ENCODE measurements around the gene CRYBG1. TPM values are rescaled to one million over a fixed set of nuclear protein-coding genes. Genes with fewer than 3 reads are reported as not detected.

The CRYBG1 gene
- total and polyA plus RNA-seq, 2 experiments from 2014 or later, result 3.2 to 10.0 TPM

DNA sequence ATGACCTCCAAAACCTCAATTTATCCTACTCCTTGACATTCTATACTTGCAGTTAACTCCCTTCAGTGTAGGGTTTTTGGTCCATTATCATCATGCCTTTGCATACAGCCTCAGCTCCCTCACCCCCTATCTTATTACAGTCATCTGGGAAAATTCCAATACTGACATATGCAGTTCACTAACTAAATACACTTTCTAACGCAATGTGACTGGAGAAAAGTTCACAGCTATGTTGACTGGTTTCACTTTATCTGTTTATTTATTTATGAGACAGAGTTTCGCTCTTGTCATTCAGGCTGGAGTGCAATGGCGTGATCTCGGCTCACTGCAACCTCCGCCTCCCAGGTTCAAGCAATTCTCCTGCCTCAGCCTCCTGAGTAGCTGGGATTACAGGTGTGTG lies 64.9 kb downstream of the CRYBG1 start:
- no peaks in the 10 kb centered on the region for H3K27me3 ChIP-seq
- no peak overlapping the region for H3K4me3 ChIP-seq
- no peaks in the 10 kb centered on the region for H3K79me2 ChIP-seq
- TF ChIP-seq EZH2 (IDR thresholded peaks at IDR 0.05; ENCODE audit: borderline replicate concordance) (no peak), EZH2phosphoT487 (IDR thresholded peaks at IDR 0.05; ENCODE audit: low read depth, severe bottlenecking, unreplicated experiment) (no peak)
- TF ChIP-seq, protein P1, sequence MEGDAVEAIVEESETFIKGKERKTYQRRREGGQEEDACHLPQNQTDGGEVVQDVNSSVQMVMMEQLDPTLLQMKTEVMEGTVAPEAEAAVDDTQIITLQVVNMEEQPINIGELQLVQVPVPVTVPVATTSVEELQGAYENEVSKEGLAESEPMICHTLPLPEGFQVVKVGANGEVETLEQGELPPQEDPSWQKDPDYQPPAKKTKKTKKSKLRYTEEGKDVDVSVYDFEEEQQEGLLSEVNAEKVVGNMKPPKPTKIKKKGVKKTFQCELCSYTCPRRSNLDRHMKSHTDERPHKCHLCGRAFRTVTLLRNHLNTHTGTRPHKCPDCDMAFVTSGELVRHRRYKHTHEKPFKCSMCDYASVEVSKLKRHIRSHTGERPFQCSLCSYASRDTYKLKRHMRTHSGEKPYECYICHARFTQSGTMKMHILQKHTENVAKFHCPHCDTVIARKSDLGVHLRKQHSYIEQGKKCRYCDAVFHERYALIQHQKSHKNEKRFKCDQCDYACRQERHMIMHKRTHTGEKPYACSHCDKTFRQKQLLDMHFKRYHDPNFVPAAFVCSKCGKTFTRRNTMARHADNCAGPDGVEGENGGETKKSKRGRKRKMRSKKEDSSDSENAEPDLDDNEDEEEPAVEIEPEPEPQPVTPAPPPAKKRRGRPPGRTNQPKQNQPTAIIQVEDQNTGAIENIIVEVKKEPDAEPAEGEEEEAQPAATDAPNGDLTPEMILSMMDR (IDR thresholded peaks at IDR 0.05; ENCODE audit: poor library complexity), result no peak
- H3K27ac ChIP-seq, result no peak overlapping the region
- WGBS (ENCODE audit: low lambda C conversion rate, missing lambda C conversion rate), result 94% methylated on average over 5 of the region's 5 CpGs
- H3K4me1 ChIP-seq (ENCODE audit: insufficient read depth), result no peaks in the 10 kb centered on the region
- H3K36me3 ChIP-seq (replicated peaks; ENCODE audit: insufficient read depth, low read depth), result no peaks in the 10 kb centered on the region
- no peaks in the 10 kb centered on the region for H4K20me1 ChIP-seq (ENCODE audit: insufficient read depth, poor library complexity, severe bottlenecking)
- H3K4me2 ChIP-seq, result no peak overlapping the region
- no peaks in the 10 kb centered on the region for H3K9me2 ChIP-seq (replicated peaks; ENCODE audit: insufficient read depth)
- H3K9me3 ChIP-seq (ENCODE audit: low read depth), result no peaks in the 10 kb centered on the region
- no peak for DNase-seq (ENCODE audit: low spot score)
- H2AFZ ChIP-seq, result no peak overlapping the region

DNA sequence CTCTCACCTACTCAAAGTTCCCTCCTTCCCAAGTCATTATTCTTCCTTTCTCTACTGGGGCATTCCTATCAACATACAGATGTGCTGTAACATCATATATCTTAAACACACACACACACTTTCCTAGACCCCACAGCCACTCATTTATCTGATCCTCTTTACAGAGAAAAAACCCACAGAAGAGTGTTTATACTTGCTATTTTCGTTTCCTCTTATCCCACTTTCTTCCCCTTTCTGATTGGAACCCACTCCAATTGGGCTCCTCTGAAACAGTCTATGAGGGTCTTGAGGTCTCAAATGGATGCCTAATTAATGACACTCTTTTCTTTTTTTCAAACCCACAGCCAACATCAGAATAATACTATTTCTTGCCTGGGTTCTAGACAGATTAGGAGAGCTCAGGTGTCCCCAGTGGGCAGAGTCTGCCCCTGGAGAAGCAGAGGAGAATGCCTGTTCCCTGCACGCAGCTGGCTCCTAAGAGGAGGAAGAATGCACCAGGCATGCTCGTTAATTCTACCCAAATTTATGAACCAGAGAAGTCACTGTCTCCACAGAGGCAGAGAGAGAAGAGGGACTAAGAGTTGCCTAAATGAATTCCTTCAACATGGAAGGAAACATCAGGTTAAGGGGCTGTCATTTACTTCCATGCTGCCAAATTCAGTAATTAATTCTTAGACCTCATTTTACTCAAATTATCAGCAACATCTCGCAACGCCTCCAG lies 65.9 kb downstream of the CRYBG1 start:
- no peaks in the 10 kb centered on the region for H3K4me1 ChIP-seq (ENCODE audit: insufficient read depth)
- H3K4me3 ChIP-seq, result no peak overlapping the region
- H3K4me2 ChIP-seq, result no peak overlapping the region
- no peak overlapping the region for H2AFZ ChIP-seq
- no peaks in the 10 kb centered on the region for H4K20me1 ChIP-seq (ENCODE audit: insufficient read depth, poor library complexity, severe bottlenecking)
- no peak overlapping the region for H3K27ac ChIP-seq
- no peaks in the 10 kb centered on the region for H3K79me2 ChIP-seq
- 78% methylated on average over 5 of the region's 5 CpGs for WGBS (ENCODE audit: low lambda C conversion rate, missing lambda C conversion rate)
- TF ChIP-seq, protein P1 (IDR thresholded peaks at IDR 0.05; ENCODE audit: poor library complexity), result no peak
- TF ChIP-seq EZH2phosphoT487 (IDR thresholded peaks at IDR 0.05; ENCODE audit: low read depth, severe bottlenecking, unreplicated experiment) (no peak), EZH2 (IDR thresholded peaks at IDR 0.05; ENCODE audit: borderline replicate concordance) (no peak)
- no peak for DNase-seq (ENCODE audit: low spot score)
- H3K27me3 ChIP-seq, result no peaks in the 10 kb centered on the region
- no peaks in the 10 kb centered on the region for H3K9me3 ChIP-seq (ENCODE audit: low read depth)
- H3K9me2 ChIP-seq (replicated peaks; ENCODE audit: insufficient read depth), result no peaks in the 10 kb centered on the region
- H3K36me3 ChIP-seq (replicated peaks; ENCODE audit: insufficient read depth, low read depth), result no peaks in the 10 kb centered on the region

DNA sequence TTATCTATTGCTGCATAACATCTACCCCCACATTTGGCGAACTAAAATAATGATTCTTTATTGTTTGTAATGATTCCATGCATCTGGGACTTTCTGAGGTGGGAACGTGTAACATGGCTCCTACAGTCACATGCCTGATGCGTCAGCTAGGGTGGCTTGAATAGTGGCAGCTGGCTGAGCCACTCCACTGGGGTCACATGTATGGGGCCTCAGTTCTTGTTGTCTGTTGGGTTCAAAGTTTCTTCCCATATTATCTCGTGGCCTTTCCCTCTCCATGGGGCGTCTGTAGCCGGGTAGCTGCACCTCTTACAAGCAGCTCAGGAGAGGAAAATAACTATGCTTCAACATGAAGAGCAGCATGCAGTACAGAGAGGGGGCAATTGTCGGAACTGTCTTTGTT lies 69.9 kb downstream of the CRYBG1 start:
- TF ChIP-seq, protein P1 (IDR thresholded peaks at IDR 0.05; ENCODE audit: poor library complexity), result no peak
- no peak for TF ChIP-seq EZH2phosphoT487 (IDR thresholded peaks at IDR 0.05; ENCODE audit: low read depth, severe bottlenecking, unreplicated experiment)
- TF ChIP-seq EZH2 (IDR thresholded peaks at IDR 0.05; ENCODE audit: borderline replicate concordance), result no peak
- H4K20me1 ChIP-seq (ENCODE audit: insufficient read depth, poor library complexity, severe bottlenecking), result no peaks in the 10 kb centered on the region
- H3K27ac ChIP-seq, result peak overlapping the region; percentile 51
- no peaks in the 10 kb centered on the region for H3K4me1 ChIP-seq (ENCODE audit: insufficient read depth)
- H3K9me2 ChIP-seq (replicated peaks; ENCODE audit: insufficient read depth), result no peaks in the 10 kb centered on the region
- H3K79me2 ChIP-seq, result no peaks in the 10 kb centered on the region
- H3K27me3 ChIP-seq, result no peaks in the 10 kb centered on the region
- no peak overlapping the region for H2AFZ ChIP-seq
- H3K9me3 ChIP-seq (ENCODE audit: low read depth), result no peaks in the 10 kb centered on the region
- no peak overlapping the region for H3K4me3 ChIP-seq
- H3K36me3 ChIP-seq (replicated peaks; ENCODE audit: insufficient read depth, low read depth), result no peaks in the 10 kb centered on the region
- no peak for DNase-seq (ENCODE audit: low spot score)
- no peak overlapping the region for H3K4me2 ChIP-seq
- WGBS (ENCODE audit: low lambda C conversion rate, missing lambda C conversion rate), result 85% methylated on average over 7 of the region's 7 CpGs
